Fibroblast of lung (primary cell): ENCODE results near the gene CREG1.

ENCODE experiments used
- EZH2 ChIP-seq: IDR thresholded peaks from 2 replicates; pipeline ENCODE4 v1.5.1; 2012; ENCODE audit warnings: low read length, control low read depth, mild to moderate bottlenecking; ENCODE audit errors: missing control alignments
- TF ChIP-seq, protein P1 (sequence below), 2 donors: IDR thresholded peaks in 1 of 2; conservative IDR thresholded peaks in 1 of 2; 1 replicate in 1 of 2; 2 replicates in 1 of 2; pipeline ENCODE4 v1.5.1; 2011 to 2012; ENCODE audit warnings: low read length in 2 of 2, control low read depth in 1 of 2, inconsistent platforms in 1 of 2, low read depth in 1 of 2, mild to moderate bottlenecking in 1 of 2

- TF ChIP-seq, protein P1, sequence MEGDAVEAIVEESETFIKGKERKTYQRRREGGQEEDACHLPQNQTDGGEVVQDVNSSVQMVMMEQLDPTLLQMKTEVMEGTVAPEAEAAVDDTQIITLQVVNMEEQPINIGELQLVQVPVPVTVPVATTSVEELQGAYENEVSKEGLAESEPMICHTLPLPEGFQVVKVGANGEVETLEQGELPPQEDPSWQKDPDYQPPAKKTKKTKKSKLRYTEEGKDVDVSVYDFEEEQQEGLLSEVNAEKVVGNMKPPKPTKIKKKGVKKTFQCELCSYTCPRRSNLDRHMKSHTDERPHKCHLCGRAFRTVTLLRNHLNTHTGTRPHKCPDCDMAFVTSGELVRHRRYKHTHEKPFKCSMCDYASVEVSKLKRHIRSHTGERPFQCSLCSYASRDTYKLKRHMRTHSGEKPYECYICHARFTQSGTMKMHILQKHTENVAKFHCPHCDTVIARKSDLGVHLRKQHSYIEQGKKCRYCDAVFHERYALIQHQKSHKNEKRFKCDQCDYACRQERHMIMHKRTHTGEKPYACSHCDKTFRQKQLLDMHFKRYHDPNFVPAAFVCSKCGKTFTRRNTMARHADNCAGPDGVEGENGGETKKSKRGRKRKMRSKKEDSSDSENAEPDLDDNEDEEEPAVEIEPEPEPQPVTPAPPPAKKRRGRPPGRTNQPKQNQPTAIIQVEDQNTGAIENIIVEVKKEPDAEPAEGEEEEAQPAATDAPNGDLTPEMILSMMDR (conservative IDR thresholded peaks at IDR 0.05 in 1 of 2, IDR thresholded peaks at IDR 0.05 in 1 of 2; ENCODE audit: low read depth in 1 of 2, low read length in 2 of 2), result no peak
- TF ChIP-seq EZH2, result no peak
Observed at GRCh38 chr1:167515461-167515860, 38.1 kb downstream of the CREG1 start.
